HEK293T (cell line): ENCODE data around the gene HSPA2.

Experiments used
- ARNT ChIP-seq: fragments of 450-650 bp; IDR thresholded peaks from 2 replicates; pipeline ENCODE4 v1.6.1; 2017; ENCODE audit warnings: mild to moderate bottlenecking
- CTBP1 ChIP-seq: fragments of 450-650 bp; IDR thresholded peaks from 2 replicates; pipeline ENCODE4 v1.6.1; 2016; ENCODE audit warnings: borderline replicate concordance
- ELF4 ChIP-seq: fragments of 450-650 bp; IDR thresholded peaks from 2 replicates; pipeline ENCODE4 v1.6.1; 2017; ENCODE audit warnings: antibody characterized with exemption
- FOXA1 ChIP-seq: fragments of 450-650 bp; IDR thresholded peaks from 2 replicates; pipeline ENCODE4 v1.6.1; 2016; ENCODE audit warnings: mild to moderate bottlenecking
- FOXK2 ChIP-seq: fragments of 450-650 bp; IDR thresholded peaks from 2 replicates; pipeline ENCODE4 v1.6.1; 2016; ENCODE audit warnings: mild to moderate bottlenecking
- FOXM1 ChIP-seq: fragments of 450-650 bp; IDR thresholded peaks from 2 replicates; pipeline ENCODE4 v1.6.1; 2017; ENCODE audit warnings: mild to moderate bottlenecking, borderline replicate concordance
- HDGF ChIP-seq: fragments of 450-650 bp; IDR thresholded peaks from 2 replicates; pipeline ENCODE4 v1.6.1; 2017; ENCODE audit warnings: antibody characterized with exemption, borderline replicate concordance
- L3MBTL2 ChIP-seq: fragments of 450-650 bp; conservative IDR thresholded peaks from 2 replicates; pipeline ENCODE4 v1.6.1; 2016; ENCODE audit warnings: mild to moderate bottlenecking
- SP1 ChIP-seq: fragments of 450-650 bp; IDR thresholded peaks from 2 replicates; pipeline ENCODE4 v1.6.1; 2017
- ZNF384 ChIP-seq: fragments of 450-650 bp; IDR thresholded peaks from 2 replicates; pipeline ENCODE4 v1.6.1; 2016
- TF ChIP-seq, protein P1 (sequence below): fragments of 450-650 bp; IDR thresholded peaks from 2 replicates; pipeline ENCODE4 v1.6.1; 2016

DNA sequence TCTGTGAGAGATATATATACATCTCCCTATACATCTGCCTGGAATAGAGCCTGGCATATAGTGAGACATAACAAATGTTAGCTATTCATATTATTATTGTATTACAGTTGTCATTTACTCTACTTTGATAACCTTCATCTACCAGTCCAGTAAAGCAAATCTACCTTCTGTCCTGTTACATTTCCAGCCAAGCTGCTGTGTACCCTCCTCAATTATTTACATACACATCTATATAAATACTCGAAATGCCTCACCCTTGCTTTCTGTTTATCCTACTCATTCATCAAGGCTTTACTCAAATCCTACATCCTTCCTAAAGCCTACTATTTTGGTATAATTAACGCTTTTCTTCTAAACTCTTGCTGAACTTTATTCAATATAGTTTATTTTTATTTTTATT lies 27.3 kb upstream of the HSPA2 start:
- TF ChIP-seq HDGF (no peak), SP1 (no peak), ZNF384 (no peak), FOXA1 (no peak), FOXM1 (no peak), ELF4 (no peak), CTBP1 (no peak), FOXK2 (no peak), ARNT (no peak), L3MBTL2 (no peak)
- TF ChIP-seq, protein P1, sequence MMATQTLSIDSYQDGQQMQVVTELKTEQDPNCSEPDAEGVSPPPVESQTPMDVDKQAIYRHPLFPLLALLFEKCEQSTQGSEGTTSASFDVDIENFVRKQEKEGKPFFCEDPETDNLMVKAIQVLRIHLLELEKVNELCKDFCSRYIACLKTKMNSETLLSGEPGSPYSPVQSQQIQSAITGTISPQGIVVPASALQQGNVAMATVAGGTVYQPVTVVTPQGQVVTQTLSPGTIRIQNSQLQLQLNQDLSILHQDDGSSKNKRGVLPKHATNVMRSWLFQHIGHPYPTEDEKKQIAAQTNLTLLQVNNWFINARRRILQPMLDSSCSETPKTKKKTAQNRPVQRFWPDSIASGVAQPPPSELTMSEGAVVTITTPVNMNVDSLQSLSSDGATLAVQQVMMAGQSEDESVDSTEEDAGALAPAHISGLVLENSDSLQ = no peak
